Kidney (tissue), 14 donors: ENCODE measurements around the gene MOK. TPM values are rescaled to one million over a fixed set of nuclear protein-coding genes. Genes with fewer than 3 reads are reported as not detected.

ENCODE experiments used
- DNase-seq, 5 donors: peaks; one replicate each; pipeline ENCODE4 v3.0.0-alpha.2; 2013 to 2020
- FAIRE-seq: peaks from 2 replicates; lab custom pipeline; 2012; peaks lifted over from hg19 to GRCh38; lab: Jason Lieb, UNC
- H3K27ac ChIP-seq, 2 donors: one replicate each; pipeline ENCODE4 v1.7.0; 2013; ENCODE audit warnings: low read depth in 2 of 2, low read length in 2 of 2, inconsistent platforms in 1 of 2
- H3K27me3 ChIP-seq: one replicate; pipeline ENCODE4 v1.7.1; 2013; ENCODE audit warnings: low read length, inconsistent platforms; ENCODE audit not compliant: control insufficient read depth, insufficient read depth
- H3K36me3 ChIP-seq, 3 donors: one replicate each; pipeline versions ENCODE4 v1.7.0 to v1.7.1; 2013; ENCODE audit warnings: low read length in 3 of 3, control low read depth in 1 of 3, inconsistent platforms in 1 of 3; ENCODE audit not compliant: insufficient read depth in 3 of 3, control insufficient read depth in 2 of 3
- H3K4me1 ChIP-seq, 3 donors: one replicate each; pipeline versions ENCODE4 v1.7.0 to v1.7.1; 2013; ENCODE audit warnings: low read length in 3 of 3, inconsistent platforms in 1 of 3, low read depth in 1 of 3; ENCODE audit not compliant: control insufficient read depth in 2 of 3, insufficient read depth in 2 of 3
- H3K4me3 ChIP-seq, 3 donors: one replicate each; pipeline versions ENCODE4 v1.7.0 to v1.8.1; 2013; ENCODE audit warnings: low read length in 3 of 3, control low read depth in 1 of 3, inconsistent platforms in 1 of 3
- H3K9ac ChIP-seq, 3 donors: one replicate each; pipeline versions ENCODE4 v1.7.0 to v1.7.1; 2013; ENCODE audit warnings: low read length in 3 of 3, control low read depth in 1 of 3, inconsistent platforms in 1 of 3
- H3K9me3 ChIP-seq, 3 donors: one replicate each; pipeline versions ENCODE4 v1.7.0 to v1.7.1; 2013; ENCODE audit warnings: low read length in 3 of 3, control low read depth in 1 of 3, inconsistent platforms in 1 of 3; ENCODE audit not compliant: control insufficient read depth in 2 of 3, insufficient read depth in 1 of 3
- CTCF ChIP-seq: IDR thresholded peaks from 3 replicates; pipeline ENCODE4 v1.5.1; 2012; ENCODE audit warnings: mild to moderate bottlenecking, moderate library complexity, borderline replicate concordance; ENCODE audit not compliant: insufficient read depth; ENCODE audit errors: extremely low read depth
- intact Hi-C: fragments of 100-400 bp; cut with DNase I; formaldehyde crosslinking; loops from one replicate; pipeline ENCODE4 v1.11.1; 2022
- polyA plus RNA-seq: library from polyadenylated mRNA; stranded (reverse); fragments of 350-450 nt; fragmentation: Illumina TruSeq; extraction: RNeasy Lipid Tissue Mini Kit (QIAGEN cat#74804); gene quantifications from one replicate; pipeline ENCODE4 v1.2.3, GENCODE V29; 2014; ENCODE audit warnings: low read depth, low replicate concordance; ENCODE audit not compliant: insufficient read depth
- total RNA-seq: library from RNA; stranded (reverse); fragmentation: NEBNext Ultra II Directional; extraction: Animal tissue kit (Norgen Biotek cat#: 25700); gene quantifications from one replicate; pipeline ENCODE4 v1.2.1, GENCODE V29; 2021
- donor health status: control.
- donor health status: control.
- donor health status: control.
- donor health status: control.
- donor health status: control.
- donor health status: DM: yes; HTN: yes; CAD: no.
- donor health status: Normal renal cell carcinoma (clear cell type).

MOK gene
- total and polyA plus RNA-seq, 2 donors from 2014 or later: 20.4 to 32.7 TPM

GRCh38 chr14:102222009-102222575 lies 82.9 kb downstream of the MOK start:
- no peaks in the 10 kb centered on the region for H3K27me3 ChIP-seq
- TF ChIP-seq CTCF: no peak
- no peak overlapping the region for H3K9ac ChIP-seq
- H3K27ac ChIP-seq: no peak overlapping the region
- H3K4me1 ChIP-seq: peaks cover 0 to 5% (median 2%) of the 10 kb centered on the region in 3 donors
- peaks cover 0 to 5% (median 0%) of the 10 kb centered on the region in 3 donors for H3K36me3 ChIP-seq
- intact Hi-C loops: no loop called here
- H3K9me3 ChIP-seq: no peaks in the 10 kb centered on the region
- FAIRE-seq (no peak), DNase-seq (peak in 1 of 5 donors; percentile 73)
- no peak overlapping the region for H3K4me3 ChIP-seq

- intact Hi-C loops: no loop called here
- FAIRE-seq (no peak), DNase-seq (peak in 1 of 5 donors; percentile 62)
- Histone ChIP-seq H3K36me3 (peaks cover 0 to 5% (median 0%) of the 10 kb centered on the region in 3 donors), H3K9ac (no peak overlapping the region), H3K27me3 (no peaks in the 10 kb centered on the region), H3K27ac (no peak overlapping the region), H3K4me3 (no peak overlapping the region), H3K9me3 (no peaks in the 10 kb centered on the region), H3K4me1 (peaks cover 0 to 5% (median 2%) of the 10 kb centered on the region in 3 donors)
- TF ChIP-seq CTCF: no peak
Observed at GRCh38 chr14:102221026-102221425, 83.9 kb downstream of the MOK start.

GRCh38 chr14:102220031-102220430 lies 84.9 kb downstream of the MOK start:
- Histone ChIP-seq H3K27ac (no peak overlapping the region), H3K4me3 (no peak overlapping the region), H3K36me3 (peaks cover 0 to 5% (median 0%) of the 10 kb centered on the region in 3 donors), H3K4me1 (peaks cover 0 to 6% (median 5%) of the 10 kb centered on the region in 3 donors), H3K9ac (no peak overlapping the region), H3K9me3 (no peaks in the 10 kb centered on the region), H3K27me3 (no peaks in the 10 kb centered on the region)
- FAIRE-seq (no peak), DNase-seq (no peak)
- intact Hi-C loops: no loop called here
- no peak for TF ChIP-seq CTCF
